PFSK-1 (cell line): ENCODE measurements around the gene SAMHD1.

Experiments used
- FOXP2 ChIP-seq: optimal IDR thresholded peaks from 2 replicates; pipeline ENCODE3; 2011; ENCODE audit warnings: borderline replicate concordance, control low read depth, inconsistent platforms; ENCODE audit not compliant: insufficient read depth; ENCODE audit errors: extremely low read length, extremely low read depth
- POLR2AphosphoS5 ChIP-seq: IDR thresholded peaks from 2 replicates; pipeline ENCODE4 v1.6.1; 2012; ENCODE audit warnings: low read depth, mild to moderate bottlenecking, control low read depth, low read length, moderate library complexity
- REST ChIP-seq, 2 experiments: IDR thresholded peaks; 2 replicates each; pipeline versions ENCODE4 v1.6.1 to v1.8.0; 2011 to 2012; ENCODE audit warnings: low read depth in 2 of 2, low read length in 2 of 2, control low read depth in 1 of 2, inconsistent platforms in 1 of 2, mild to moderate bottlenecking in 1 of 2, moderate library complexity in 1 of 2; ENCODE audit not compliant: insufficient read depth in 1 of 2
- SIN3A ChIP-seq: IDR thresholded peaks from 2 replicates; pipeline ENCODE4 v1.6.1; 2012; ENCODE audit warnings: mild to moderate bottlenecking, low read length, moderate library complexity, borderline replicate concordance; ENCODE audit not compliant: insufficient read depth
- TAF1 ChIP-seq: IDR thresholded peaks from 2 replicates; pipeline ENCODE4 v1.6.1; 2012; ENCODE audit warnings: low read length, control low read depth, borderline replicate concordance; ENCODE audit not compliant: insufficient read depth

The SAMHD1 gene

GRCh38 chr20:36991703-36992102 is 40.2 kb upstream of the SAMHD1 start:
- TF ChIP-seq TAF1 (no peak), REST (IDR thresholded peaks at IDR 0.05; ENCODE audit: insufficient read depth in 1 of 2, low read depth in 2 of 2, low read length in 2 of 2) (no peak), POLR2AphosphoS5 (no peak), FOXP2 (no peak), SIN3A (no peak)

DNA sequence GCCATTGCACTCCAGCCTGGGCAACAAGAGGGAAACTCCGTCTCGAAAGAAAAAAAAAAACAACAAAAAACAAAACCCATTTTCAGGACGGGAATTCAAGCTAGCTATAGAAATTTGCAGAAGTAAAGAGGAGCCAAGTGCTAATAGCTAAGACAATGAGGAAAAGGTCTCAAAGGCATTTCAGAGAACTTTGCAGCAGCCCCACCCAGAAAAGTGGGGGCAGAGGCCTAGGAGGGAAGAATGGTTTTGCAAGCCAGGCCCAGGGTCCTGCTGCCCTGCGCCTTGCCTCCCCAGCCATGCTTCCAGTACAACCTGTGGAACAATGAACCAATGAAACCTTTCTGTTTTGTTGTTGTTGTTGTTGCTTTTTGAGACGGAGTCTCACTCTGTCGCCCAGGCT is 38.3 kb upstream of the SAMHD1 start:
- TF ChIP-seq REST (IDR thresholded peaks at IDR 0.05; ENCODE audit: insufficient read depth in 1 of 2, low read depth in 2 of 2, low read length in 2 of 2) (no peak), FOXP2 (no peak), TAF1 (no peak), SIN3A (no peak), POLR2AphosphoS5 (no peak)

DNA sequence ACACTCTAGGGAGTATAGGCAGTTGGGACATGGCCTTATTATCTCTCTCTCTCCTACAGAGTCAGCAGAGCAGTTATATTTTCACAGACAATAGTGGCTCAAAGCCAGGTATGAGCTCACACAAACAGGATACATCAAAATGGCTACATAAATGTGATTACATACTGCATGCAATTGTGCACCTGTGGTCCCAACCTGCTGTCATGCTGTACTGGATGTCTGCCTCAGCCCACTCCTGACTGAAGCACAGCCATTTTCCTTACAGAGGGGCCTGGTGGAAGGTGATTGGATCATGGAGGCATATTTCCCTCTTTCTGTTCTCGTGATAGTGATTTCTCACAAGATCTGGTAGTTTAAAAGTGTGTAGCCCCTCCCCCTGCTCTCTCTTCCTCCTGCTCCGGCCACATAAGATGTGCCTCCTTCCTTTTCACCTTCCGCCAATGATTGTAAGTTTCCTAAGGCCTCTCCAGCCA is 37.0 kb upstream of the SAMHD1 start:
- TF ChIP-seq TAF1 (no peak), POLR2AphosphoS5 (no peak), FOXP2 (no peak), SIN3A (no peak), REST (IDR thresholded peaks at IDR 0.05; ENCODE audit: insufficient read depth in 1 of 2, low read depth in 2 of 2, low read length in 2 of 2) (no peak)

- no peak for TF ChIP-seq REST (IDR thresholded peaks at IDR 0.05; ENCODE audit: insufficient read depth in 1 of 2, low read depth in 2 of 2, low read length in 2 of 2)
- no peak for TF ChIP-seq TAF1
- no peak for TF ChIP-seq SIN3A
- no peak for TF ChIP-seq FOXP2
- TF ChIP-seq POLR2AphosphoS5, result no peak
Measured at GRCh38 chr20:36984257-36984638, 32.7 kb upstream of the SAMHD1 start.
